Activated gamma-delta T cell treated with anti-CD3 and anti-CD28 coated beads, Interleukin-2, amount 50 U/mL, for 16 hours (primary cell): ENCODE results near the gene RBM17.
"Not testable (repeated sequence)": the region's sequence is repeated elsewhere in the genome, so short reads cannot be mapped to it uniquely, and the experiment has no call there.

Experiments
- DNase-seq: peaks from one replicate; pipeline ENCODE4 v3.0.0-alpha.2; 2020; ENCODE audit warnings: low read depth

Gene RBM17

GRCh38 chr10:6112893-6113292 lies 24.1 kb downstream of the RBM17 start:
- no peak for DNase-seq

GRCh38 chr10:6114299-6114698 lies 25.5 kb downstream of the RBM17 start:
- DNase-seq = no peak

GRCh38 chr10:6114805-6115341 lies 26.0 kb downstream of the RBM17 start:
- no peak for DNase-seq

GRCh38 chr10:6115411-6115810 lies 26.6 kb downstream of the RBM17 start:
- DNase-seq = no peak

- no peak for DNase-seq
These were observed 27.1 kb downstream of the RBM17 start for GRCh38 chr10:6115824-6116350.

- no peak for DNase-seq
These were observed 28.0 kb downstream of the RBM17 start for GRCh38 chr10:6116806-6117205.

- no peak for DNase-seq
These were observed 28.9 kb downstream of the RBM17 start for GRCh38 chr10:6117711-6118110.

GRCh38 chr10:6119423-6119822 lies 30.6 kb downstream of the RBM17 start:
- no peak for DNase-seq

GRCh38 chr10:6119962-6120361 lies 31.1 kb downstream of the RBM17 start:
- no peak for DNase-seq

- DNase-seq = no peak
These were observed 31.9 kb downstream of the RBM17 start for GRCh38 chr10:6120691-6121090.

- no peak for DNase-seq
These were observed 32.3 kb downstream of the RBM17 start for GRCh38 chr10:6121146-6121545.

- DNase-seq = no peak
These were observed 34.7 kb downstream of the RBM17 start for GRCh38 chr10:6123532-6123931.

- DNase-seq = no peak
These were observed 35.8 kb downstream of the RBM17 start for GRCh38 chr10:6124666-6125065.

- not testable (repeated sequence) for DNase-seq
These were observed 38.6 kb downstream of the RBM17 start for GRCh38 chr10:6127461-6127860.

GRCh38 chr10:6128087-6128486 lies 39.3 kb downstream of the RBM17 start:
- DNase-seq = no peak

- no peak for DNase-seq
These were observed 39.9 kb downstream of the RBM17 start for GRCh38 chr10:6128591-6129251.

- no peak for DNase-seq
These were observed 42.1 kb downstream of the RBM17 start for GRCh38 chr10:6130848-6131470.

GRCh38 chr10:6133331-6134098 lies 44.7 kb downstream of the RBM17 start:
- DNase-seq = no peak

- no peak for DNase-seq
These were observed 45.4 kb downstream of the RBM17 start for GRCh38 chr10:6134099-6134823.

GRCh38 chr10:6135039-6135438 lies 46.2 kb downstream of the RBM17 start:
- DNase-seq = no peak

GRCh38 chr10:6135589-6136168 lies 46.8 kb downstream of the RBM17 start:
- DNase-seq = no peak
